OCI-LY1 (cell line): ENCODE data around the gene HIC1.

ENCODE experiments used
- H2AFZ ChIP-seq: fragments of 200-600 bp; sonication (generic), shearing (Covaris generic); 2 replicates; pipeline ENCODE4 v1.6.0; 2014; ENCODE audit warnings: antibody characterized with exemption, mild to moderate bottlenecking, low read length
- H3F3A ChIP-seq: fragments of 200-600 bp; sonication (generic), shearing (Covaris generic); 2 replicates; pipeline ENCODE4 v1.6.0; 2014; ENCODE audit warnings: mild to moderate bottlenecking, antibody characterized with exemption, low read length, moderate library complexity; ENCODE audit not compliant: insufficient read depth
- H3K27ac ChIP-seq: fragments of 200-600 bp; sonication (generic); 2 replicates; pipeline ENCODE4 v1.5.1; 2014; ENCODE audit warnings: low read length, mixed run types, mild to moderate bottlenecking, low read depth; ENCODE audit not compliant: poor library complexity, severe bottlenecking
- H3K27me3 ChIP-seq: fragments of 200-600 bp; sonication (generic); 2 replicates; pipeline ENCODE4 v1.6.0; 2014; ENCODE audit warnings: antibody characterized with exemption, mild to moderate bottlenecking, low read length, moderate library complexity; ENCODE audit not compliant: insufficient read depth
- H3K36me3 ChIP-seq: fragments of 200-600 bp; sonication (generic); 2 replicates; pipeline ENCODE4 v1.6.1; 2014; ENCODE audit warnings: mild to moderate bottlenecking, antibody characterized with exemption, low read length, moderate library complexity, mixed read lengths; ENCODE audit not compliant: insufficient read depth
- H3K4me1 ChIP-seq: fragments of 200-600 bp; sonication (generic); 2 replicates; pipeline ENCODE4 v1.5.1; 2014; ENCODE audit warnings: mild to moderate bottlenecking, low read length, moderate library complexity; ENCODE audit not compliant: insufficient read depth, severe bottlenecking
- H3K4me2 ChIP-seq: fragments of 200-600 bp; sonication (generic), shearing (Covaris generic); 2 replicates; pipeline ENCODE4 v1.6.1; 2014; ENCODE audit warnings: low read length
- H3K4me3 ChIP-seq: fragments of 200-600 bp; sonication (generic); 2 replicates; pipeline ENCODE4 v1.5.1; 2014; ENCODE audit warnings: low read length, low read depth, mild to moderate bottlenecking, mixed read lengths; ENCODE audit not compliant: poor library complexity, severe bottlenecking
- H3K79me2 ChIP-seq: fragments of 200-600 bp; shearing (Covaris generic); 2 replicates; pipeline ENCODE4 v1.6.1; 2016; ENCODE audit warnings: mixed run types, low read length, mixed read lengths; ENCODE audit not compliant: insufficient read depth
- H3K9ac ChIP-seq: fragments of 200-600 bp; sonication (generic), shearing (Covaris generic); 2 replicates; pipeline ENCODE4 v1.6.1; 2014; ENCODE audit warnings: mild to moderate bottlenecking, low read length, mixed read lengths
- H3K9me2 ChIP-seq: fragments of 200-600 bp; sonication (generic), shearing (Covaris generic); 2 replicates; pipeline ENCODE4 v1.6.1; 2014; ENCODE audit warnings: low read depth, mild to moderate bottlenecking, low read length, mixed read lengths
- H3K9me3 ChIP-seq: fragments of 200-600 bp; shearing (Covaris generic); 2 replicates; pipeline ENCODE4 v1.6.1; 2014; ENCODE audit warnings: low read length, mixed read lengths
- H4K20me1 ChIP-seq: fragments of 200-600 bp; sonication (generic), shearing (Covaris generic); 2 replicates; pipeline ENCODE4 v1.6.0; 2016; ENCODE audit warnings: mild to moderate bottlenecking, low read length; ENCODE audit not compliant: insufficient read depth
- CTCF ChIP-seq: fragments of 200-600 bp; sonication (generic), shearing (Covaris generic); IDR thresholded peaks from 2 replicates; pipeline ENCODE4 v1.5.1; 2017; ENCODE audit warnings: mild to moderate bottlenecking, antibody characterized with exemption, low read length, moderate library complexity, mixed read lengths
- EZH2 ChIP-seq: fragments of 200-600 bp; sonication (generic), shearing (Covaris generic); IDR thresholded peaks from 2 replicates; pipeline ENCODE4 v1.8.0; 2017; ENCODE audit warnings: borderline replicate concordance, mixed run types, mild to moderate bottlenecking, antibody characterized with exemption, low read length, moderate library complexity, mixed read lengths

Gene HIC1

GRCh38 chr17:2083613-2084035, 28.7 kb downstream of the HIC1 start:
- peaks cover 25% of the 10 kb centered on the region for H3K4me1 ChIP-seq
- H3K79me2 ChIP-seq = no peaks in the 10 kb centered on the region
- no peaks in the 10 kb centered on the region for H3K27me3 ChIP-seq
- no peak overlapping the region for H3K4me2 ChIP-seq
- no peaks in the 10 kb centered on the region for H4K20me1 ChIP-seq
- H3K9me2 ChIP-seq = no peaks in the 10 kb centered on the region
- no peaks in the 10 kb centered on the region for H3K9me3 ChIP-seq
- peaks cover 13% of the 10 kb centered on the region; the same call in 1 of the 2 replicates for H3K36me3 ChIP-seq
- H2AFZ ChIP-seq = no peak overlapping the region
- H3K27ac ChIP-seq = no peak overlapping the region
- no peaks in the 10 kb centered on the region for H3F3A ChIP-seq
- TF ChIP-seq EZH2 (no peak), CTCF (no peak)
- no peak overlapping the region for H3K4me3 ChIP-seq
- no peak overlapping the region; the same call in 1 of the 2 replicates for H3K9ac ChIP-seq

GRCh38 chr17:2084036-2084765, 29.3 kb downstream of the HIC1 start:
- H3K36me3 ChIP-seq = peaks cover 11% of the 10 kb centered on the region; the same call in 1 of the 2 replicates
- no peaks in the 10 kb centered on the region for H3K9me3 ChIP-seq
- TF ChIP-seq CTCF (no peak), EZH2 (no peak)
- no peak overlapping the region for H3K4me2 ChIP-seq
- no peaks in the 10 kb centered on the region for H3K27me3 ChIP-seq
- H3F3A ChIP-seq = no peaks in the 10 kb centered on the region
- peaks cover 30% of the 10 kb centered on the region for H3K4me1 ChIP-seq
- no peak overlapping the region for H3K9ac ChIP-seq
- H3K4me3 ChIP-seq = no peak overlapping the region
- H3K27ac ChIP-seq = no peak overlapping the region
- no peaks in the 10 kb centered on the region for H3K79me2 ChIP-seq
- H4K20me1 ChIP-seq = no peaks in the 10 kb centered on the region
- no peaks in the 10 kb centered on the region for H3K9me2 ChIP-seq
- no peak overlapping the region for H2AFZ ChIP-seq

GRCh38 chr17:2084766-2085647, 30.1 kb downstream of the HIC1 start:
- H4K20me1 ChIP-seq = no peaks in the 10 kb centered on the region
- H3K27ac ChIP-seq = no peak overlapping the region
- H3K9me3 ChIP-seq = no peaks in the 10 kb centered on the region
- no peaks in the 10 kb centered on the region for H3K79me2 ChIP-seq
- no peaks in the 10 kb centered on the region for H3K9me2 ChIP-seq
- no peaks in the 10 kb centered on the region for H3F3A ChIP-seq
- peaks cover 38% of the 10 kb centered on the region for H3K4me1 ChIP-seq
- TF ChIP-seq CTCF = no peak
- no peak for TF ChIP-seq EZH2
- no peak overlapping the region for H3K9ac ChIP-seq
- H3K4me2 ChIP-seq = no peak overlapping the region
- no peak overlapping the region for H2AFZ ChIP-seq
- peaks cover 11% of the 10 kb centered on the region; the same call in 1 of the 2 replicates for H3K36me3 ChIP-seq
- no peaks in the 10 kb centered on the region for H3K27me3 ChIP-seq
- no peak overlapping the region for H3K4me3 ChIP-seq
